Effector CD4-positive, alpha-beta T cell (primary cell): ENCODE data around the gene TFDP2.
"Not testable (repeated sequence)": the region's sequence is repeated elsewhere in the genome, so short reads cannot be mapped to it uniquely, and the experiment has no call there.

ENCODE experiments used
- DNase-seq: peaks from one replicate; pipeline ENCODE4 v3.0.0-alpha.2; 2020

TFDP2 gene

GRCh38 chr3:141920701-141921100 lies 228.6 kb downstream of the TFDP2 start:
- DNase-seq, result no peak

- DNase-seq, result no peak
Measured at GRCh38 chr3:141915766-141916165, 233.6 kb downstream of the TFDP2 start.

GRCh38 chr3:141915016-141915415 lies 234.3 kb downstream of the TFDP2 start:
- no peak for DNase-seq

DNA sequence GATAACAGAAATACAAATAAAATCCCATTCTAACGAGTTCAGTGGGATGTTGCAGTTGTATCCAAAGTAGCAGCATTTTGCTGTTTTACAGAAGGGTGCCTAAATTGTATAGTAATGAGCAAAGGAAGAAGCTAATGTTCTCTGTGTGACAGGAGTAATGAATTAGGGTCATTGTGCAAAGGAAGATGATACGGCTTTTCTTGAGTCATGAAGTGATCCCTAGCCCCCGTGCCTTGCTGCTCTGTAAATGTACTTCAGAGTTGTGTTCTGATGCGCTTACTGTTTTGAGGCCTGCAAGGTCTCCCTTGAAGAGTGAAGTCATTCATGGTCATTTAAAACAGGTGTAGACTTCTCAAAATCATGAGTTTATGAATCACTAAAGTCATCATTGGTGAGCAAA lies 235.0 kb downstream of the TFDP2 start:
- no peak for DNase-seq

DNA sequence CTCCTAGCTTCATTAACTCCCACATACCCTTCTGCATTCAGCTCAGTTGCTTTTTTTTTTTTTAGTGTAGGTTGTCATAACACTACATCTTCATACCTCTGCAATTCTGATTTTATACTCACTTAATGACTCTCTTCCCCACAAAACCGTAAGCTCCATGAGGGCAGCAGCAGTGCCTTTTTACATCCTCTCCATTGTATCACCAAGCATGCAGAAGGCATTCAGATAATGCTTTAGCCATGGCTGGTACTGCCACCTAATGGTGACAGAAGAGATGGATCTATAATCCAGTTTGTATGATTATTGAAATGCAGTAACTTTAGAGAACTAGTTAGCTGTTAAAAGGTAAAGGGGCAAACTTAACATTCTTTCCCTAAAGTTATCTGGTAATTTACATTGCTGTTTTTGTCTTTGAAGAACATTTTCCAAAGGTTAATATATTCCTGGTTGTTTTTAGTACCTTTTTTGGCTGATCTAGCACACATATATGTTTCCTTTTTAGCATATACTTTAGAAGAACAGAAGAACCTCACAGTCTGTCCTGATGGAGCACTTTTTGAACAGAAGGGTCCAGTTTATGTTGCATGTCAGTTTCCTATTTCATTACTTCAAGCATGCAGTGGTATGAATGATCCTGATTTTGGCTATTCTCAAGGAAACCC lies 236.1 kb downstream of the TFDP2 start:
- peak; percentile 29 for DNase-seq

DNA sequence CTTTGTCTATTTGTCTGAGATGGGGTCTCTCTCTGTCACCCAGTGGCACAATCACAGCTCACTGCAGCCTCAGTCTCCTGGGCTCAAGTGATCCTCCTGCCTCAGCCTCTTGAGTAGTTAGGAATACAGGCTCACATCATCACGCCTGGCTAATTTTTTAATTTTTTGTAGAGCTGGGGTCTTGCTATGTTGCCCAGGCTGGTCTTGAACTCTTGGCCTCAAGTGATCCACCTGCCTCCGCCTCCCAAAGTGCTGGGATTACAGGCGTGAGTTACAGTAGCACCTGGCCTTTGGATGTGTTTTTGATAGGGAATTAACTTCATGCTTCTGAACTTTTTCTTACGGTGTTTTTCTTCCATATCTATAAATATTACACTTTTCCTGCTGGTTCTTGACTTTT lies 239.4 kb downstream of the TFDP2 start:
- not testable (repeated sequence) for DNase-seq

- no peak for DNase-seq
Measured at GRCh38 chr3:141909408-141909807, 239.9 kb downstream of the TFDP2 start.

- no peak for DNase-seq
Measured at GRCh38 chr3:141905129-141905528, 244.2 kb downstream of the TFDP2 start.

DNA sequence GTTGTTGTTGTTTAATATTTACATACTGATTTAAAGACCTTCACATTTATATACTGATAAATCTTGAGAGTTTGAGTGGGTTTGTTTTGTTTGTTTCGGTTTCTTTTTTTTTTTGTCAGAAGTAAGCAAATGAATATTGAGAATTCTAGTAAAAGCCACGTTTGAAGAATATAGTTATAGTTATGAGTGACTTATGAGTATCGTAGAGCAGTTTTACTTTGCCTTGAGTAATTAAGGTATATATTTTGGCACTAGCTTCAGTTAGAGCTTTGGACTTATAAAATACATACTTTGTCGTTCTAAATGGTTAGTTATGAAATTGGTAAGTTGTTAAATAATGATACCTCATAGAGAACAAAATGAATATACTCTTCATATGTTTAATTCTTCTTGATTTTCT lies 245.1 kb downstream of the TFDP2 start:
- no peak for DNase-seq

- no peak for DNase-seq
Measured at GRCh38 chr3:141901914-141902313, 247.4 kb downstream of the TFDP2 start.

- DNase-seq, result no peak
Measured at GRCh38 chr3:141900343-141900742, 249.0 kb downstream of the TFDP2 start.

- DNase-seq, result no peak
Measured at GRCh38 chr3:141898908-141899307, 250.4 kb downstream of the TFDP2 start.

DNA sequence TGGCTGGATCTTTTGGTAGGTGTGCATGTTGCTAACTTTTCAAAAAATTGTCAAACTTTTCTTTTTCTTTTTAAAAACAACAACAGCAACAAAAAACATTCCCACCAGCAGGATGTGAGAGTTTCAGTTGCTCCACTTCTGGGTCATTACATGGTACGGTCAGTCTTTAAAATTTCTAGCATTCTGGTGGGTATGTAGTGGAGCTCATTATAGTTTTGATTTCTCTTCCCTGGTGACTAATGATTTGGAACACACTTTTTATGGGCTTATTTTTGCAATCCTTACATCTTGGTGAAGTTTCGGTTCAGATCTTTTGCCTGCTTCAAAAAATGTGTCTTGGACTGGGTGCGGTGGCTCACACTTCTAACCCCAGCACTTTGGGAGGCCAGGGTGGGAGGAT lies 253.6 kb downstream of the TFDP2 start:
- DNase-seq, result no peak

DNA sequence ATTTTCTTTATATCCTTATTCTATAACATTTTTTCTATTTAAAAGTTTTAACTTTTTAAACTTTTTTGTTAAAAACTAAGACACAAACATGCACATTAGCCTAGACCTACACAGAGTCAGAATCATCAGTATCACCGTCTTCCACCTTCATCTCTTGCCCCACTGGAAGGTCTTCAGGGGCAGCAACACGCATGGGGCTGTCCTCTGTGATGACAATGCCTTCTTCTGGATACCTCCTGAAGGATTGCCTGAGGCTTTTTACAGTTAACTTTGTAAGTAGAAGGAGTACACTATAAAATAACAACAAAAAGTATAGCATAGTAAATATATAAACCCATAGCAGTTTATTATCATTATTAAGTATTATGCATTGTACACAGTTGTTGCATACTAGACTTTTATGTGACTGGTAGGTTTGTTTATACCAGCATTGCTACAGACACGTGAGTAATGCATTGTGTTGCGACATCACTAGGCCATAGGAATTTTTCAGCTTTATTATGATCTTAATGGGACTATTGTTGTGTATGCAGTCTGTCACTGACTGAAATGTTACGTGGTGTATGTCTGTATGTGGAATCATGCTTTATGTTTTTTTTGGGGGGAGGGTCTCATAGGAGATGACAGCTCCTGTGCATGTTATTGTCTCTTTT lies 254.7 kb downstream of the TFDP2 start:
- no peak for DNase-seq
